Measurements from ENCODE around the gene FCN2. TPM values are rescaled to one million over a fixed set of nuclear protein-coding genes. Genes with fewer than 3 reads are reported as not detected.

Gene FCN2
- total RNA-seq, 2 donors from 2014 or later: not detected

DNA sequence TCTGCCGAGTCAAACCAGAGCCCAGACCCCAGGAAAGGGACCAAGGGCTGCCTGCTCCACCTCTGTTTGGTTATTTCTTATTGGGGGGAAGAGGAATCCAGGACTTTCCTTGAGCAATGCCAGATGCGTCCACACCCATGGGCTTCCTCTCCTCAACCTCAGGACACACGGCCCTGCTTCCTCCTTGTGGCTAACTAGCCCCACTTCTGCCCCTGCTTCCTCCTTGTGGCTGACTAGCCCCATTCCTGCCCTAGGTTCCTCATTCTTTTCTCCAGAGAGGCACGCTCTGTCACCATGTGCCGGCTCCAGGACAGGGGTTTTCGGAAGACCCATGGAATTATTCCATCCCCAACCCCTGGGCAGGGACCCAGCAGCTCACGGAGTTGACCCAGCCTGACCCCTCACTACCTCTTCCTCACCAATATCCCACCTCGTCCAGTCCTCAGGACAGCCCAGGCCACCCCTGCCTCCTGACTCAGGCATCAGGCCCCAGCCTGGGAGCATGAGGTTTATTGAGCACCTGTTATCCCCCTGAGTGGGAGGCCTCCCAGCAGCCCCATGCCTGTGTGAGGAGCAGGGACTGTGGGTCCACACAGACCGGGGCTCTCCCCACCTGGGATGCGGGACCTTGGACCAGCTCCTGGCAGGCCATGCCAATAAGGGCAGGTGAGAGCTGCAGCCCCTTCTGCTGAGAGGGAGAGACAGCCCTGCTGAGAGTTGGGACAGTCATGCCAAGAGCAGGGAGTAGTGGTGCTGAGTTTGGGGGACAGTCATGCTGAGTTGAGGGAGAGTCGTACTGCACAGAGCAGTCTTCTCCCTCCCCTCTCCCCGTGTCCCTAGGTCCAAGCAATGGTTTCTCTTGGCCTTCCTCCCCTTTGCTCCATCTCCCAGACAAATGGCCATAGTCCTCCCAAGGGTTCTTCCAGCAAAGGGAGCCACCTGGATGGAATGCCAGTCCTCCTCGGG is 48.9 kb downstream of the FCN2 start:
- H3K27ac Mint-ChIP-seq: no peak overlapping the region
- no peaks in the 10 kb centered on the region for H3K9me3 Mint-ChIP-seq
- H3K4me1 Mint-ChIP-seq: no peaks in the 10 kb centered on the region
- H3K27me3 Mint-ChIP-seq: peaks cover 24% of the 10 kb centered on the region
- no peaks in the 10 kb centered on the region for H3K36me3 Mint-ChIP-seq (ENCODE audit: low read depth)
- ATAC-seq (replicated peaks): no peak
- no peak overlapping the region for H3K4me3 Mint-ChIP-seq

GRCh38 chr9:134930398-134930797 is 49.8 kb downstream of the FCN2 start:
- no peaks in the 10 kb centered on the region for H3K9me3 Mint-ChIP-seq
- ATAC-seq (replicated peaks): no peak
- no peaks in the 10 kb centered on the region for H3K36me3 Mint-ChIP-seq (ENCODE audit: low read depth)
- H3K4me1 Mint-ChIP-seq: no peaks in the 10 kb centered on the region
- H3K27ac Mint-ChIP-seq: no peak overlapping the region
- H3K4me3 Mint-ChIP-seq: no peak overlapping the region
- peaks cover 28% of the 10 kb centered on the region for H3K27me3 Mint-ChIP-seq

GRCh38 chr9:134932171-134932570 is 51.6 kb downstream of the FCN2 start:
- Mint-ChIP-seq H3K27me3 (peaks cover 28% of the 10 kb centered on the region), H3K4me1 (no peaks in the 10 kb centered on the region), H3K27ac (no peak overlapping the region), H3K9me3 (no peaks in the 10 kb centered on the region), H3K36me3 (ENCODE audit: low read depth) (no peaks in the 10 kb centered on the region), H3K4me3 (no peak overlapping the region)
- no peak for ATAC-seq (replicated peaks)

GRCh38 chr9:134932606-134933005 is 52.0 kb downstream of the FCN2 start:
- no peak overlapping the region for H3K27ac Mint-ChIP-seq
- no peaks in the 10 kb centered on the region for H3K9me3 Mint-ChIP-seq
- H3K36me3 Mint-ChIP-seq (ENCODE audit: low read depth): no peaks in the 10 kb centered on the region

GRCh38 chr9:134933076-134933659 is 52.6 kb downstream of the FCN2 start:
- peaks cover 25% of the 10 kb centered on the region for H3K27me3 Mint-ChIP-seq
- H3K9me3 Mint-ChIP-seq: no peaks in the 10 kb centered on the region
- no peaks in the 10 kb centered on the region for H3K36me3 Mint-ChIP-seq (ENCODE audit: low read depth)
- no peak overlapping the region for H3K27ac Mint-ChIP-seq
- no peak for ATAC-seq (replicated peaks)
- H3K4me3 Mint-ChIP-seq: no peak overlapping the region
- no peaks in the 10 kb centered on the region for H3K4me1 Mint-ChIP-seq

More at GRCh38 chr9:134932606-134933005, 52.0 kb downstream of the FCN2 start:
- ATAC-seq (replicated peaks): no peak
- Mint-ChIP-seq H3K27me3 (peaks cover 28% of the 10 kb centered on the region), H3K4me3 (no peak overlapping the region), H3K4me1 (no peaks in the 10 kb centered on the region)

DNA sequence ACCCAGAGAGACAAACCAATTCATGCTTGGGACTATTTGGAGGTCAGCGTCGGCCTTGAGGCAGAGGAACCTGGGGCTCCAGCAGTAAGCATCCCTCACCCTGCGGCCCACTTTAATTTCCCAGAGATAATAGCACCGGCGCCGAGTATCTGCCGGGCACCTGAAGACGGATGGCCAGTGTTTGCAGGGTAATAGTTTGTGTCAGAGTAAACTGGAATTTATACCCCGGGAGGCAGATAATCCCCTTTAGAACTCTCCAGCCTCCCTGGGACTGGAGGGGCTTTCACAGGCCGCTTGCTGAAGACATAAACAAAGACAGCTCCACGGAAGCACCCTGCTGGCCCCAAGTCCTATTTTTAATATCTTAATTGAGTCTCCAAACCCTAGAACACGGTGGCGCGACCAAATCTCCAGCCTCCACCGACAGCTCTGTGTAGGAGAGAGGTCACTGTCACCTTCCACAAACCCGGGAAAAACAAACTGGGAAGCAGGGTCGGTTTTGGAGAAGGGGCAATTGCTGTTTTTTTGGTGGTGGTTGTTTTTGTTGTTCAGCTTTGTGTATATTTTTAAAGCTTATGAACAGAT is 54.5 kb downstream of the FCN2 start:
- ATAC-seq (replicated peaks): no peak
- no peak overlapping the region for H3K4me3 Mint-ChIP-seq
- no peaks in the 10 kb centered on the region for H3K9me3 Mint-ChIP-seq
- no peak overlapping the region for H3K27ac Mint-ChIP-seq
- peaks cover 26% of the 10 kb centered on the region for H3K27me3 Mint-ChIP-seq
- no peaks in the 10 kb centered on the region for H3K4me1 Mint-ChIP-seq
- H3K36me3 Mint-ChIP-seq (ENCODE audit: low read depth): no peaks in the 10 kb centered on the region

GRCh38 chr9:134935701-134936345 is 55.2 kb downstream of the FCN2 start:
- ATAC-seq (replicated peaks): no peak
- Mint-ChIP-seq H3K4me3 (no peak overlapping the region), H3K27ac (no peak overlapping the region), H3K36me3 (ENCODE audit: low read depth) (no peaks in the 10 kb centered on the region), H3K4me1 (no peaks in the 10 kb centered on the region), H3K9me3 (no peaks in the 10 kb centered on the region), H3K27me3 (peaks cover 23% of the 10 kb centered on the region)

GRCh38 chr9:134936346-134937163 is 55.9 kb downstream of the FCN2 start:
- Mint-ChIP-seq H3K36me3 (ENCODE audit: low read depth) (no peaks in the 10 kb centered on the region), H3K27me3 (peaks cover 20% of the 10 kb centered on the region), H3K4me1 (no peaks in the 10 kb centered on the region), H3K27ac (no peak overlapping the region), H3K4me3 (no peak overlapping the region), H3K9me3 (no peaks in the 10 kb centered on the region)
- ATAC-seq (replicated peaks): no peak

Other genes with a start within 250 kb of the FCN2 start
- gene COL5A1, start 239.0 kb upstream of the FCN2 start, total RNA-seq: 1 to 10 TPM in 1 of 2 donors, under 1 TPM in 1; 0.50 to 1.3 TPM
- not detected for gene FCN1, start 37.1 kb downstream of the FCN2 start, total RNA-seq
- under 1 TPM in 1 of 2 donors, not detected in 1; 0.32 TPM for gene OLFM1, start 206.9 kb downstream of the FCN2 start, total RNA-seq